ENCODE results near the gene PRMT3. TPM values are rescaled to one million over a fixed set of nuclear protein-coding genes. Genes with fewer than 3 reads are reported as not detected.

The PRMT3 gene
- total and polyA plus RNA-seq, 2 donors (not counting 1 experiment from before 2014, with no cell fraction given) = 6.0 to 18.3 TPM

DNA sequence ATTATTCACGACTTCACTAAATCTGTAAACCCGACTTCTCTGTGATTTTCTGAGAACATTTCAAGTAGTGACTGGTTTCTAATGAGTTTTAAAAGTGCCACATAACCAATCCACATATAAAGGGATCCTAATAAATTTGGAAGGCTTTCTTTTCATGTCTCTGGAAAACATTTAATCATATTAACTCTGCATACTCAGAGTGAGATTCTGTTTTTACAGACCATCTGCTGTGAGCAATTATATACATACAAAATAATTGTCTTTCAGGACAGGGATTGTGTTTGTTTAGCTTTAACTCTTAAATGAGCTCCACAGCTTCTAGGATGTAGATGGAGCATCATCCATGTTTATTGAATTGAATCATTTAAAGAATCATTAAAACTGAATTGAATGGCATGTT lies 65.1 kb downstream of the PRMT3 start:
- Histone ChIP-seq H3K9ac (ENCODE audit: low read length) (no peak overlapping the region), H3K27ac (ENCODE audit: low read length in 2 of 2) (no peak overlapping the region), H3K4me1 (ENCODE audit: control insufficient read depth in 2 of 2, insufficient read depth in 2 of 2, low read length in 2 of 2) (no peaks in the 10 kb centered on the region), H4K20me1 (ENCODE audit: control insufficient read depth, insufficient read depth, low read length, poor library complexity, severe bottlenecking) (no peaks in the 10 kb centered on the region), H3K9me3 (ENCODE audit: control extremely low read depth in 1 of 3, control insufficient read depth in 2 of 3, insufficient read depth in 1 of 3, low read length in 2 of 3) (no peaks in the 10 kb centered on the region), H3K4me2 (replicated peaks; ENCODE audit: low read depth, low read length, poor library complexity, severe bottlenecking) (no peak overlapping the region), H2AFZ (ENCODE audit: insufficient read depth, low read depth, low read length, poor library complexity, severe bottlenecking) (no peak overlapping the region), H3K4me3 (ENCODE audit: control extremely low read depth in 1 of 5, extremely low read depth in 1 of 5, insufficient read depth in 1 of 5, low read depth in 2 of 5, low read length in 4 of 5) (no peak overlapping the region), H3K27me3 (replicated peaks in 1 of 4; ENCODE audit: control extremely low read depth in 1 of 4, control insufficient read depth in 3 of 4, insufficient read depth in 4 of 4, low read length in 3 of 4) (no peaks in the 10 kb centered on the region), H3K79me2 (ENCODE audit: control insufficient read depth, insufficient read depth, low read length) (no peaks in the 10 kb centered on the region), H3K36me3 (replicated peaks in 1 of 2; ENCODE audit: control extremely low read depth in 1 of 2, control insufficient read depth in 1 of 2, extremely low read depth in 1 of 2, insufficient read depth in 2 of 2, low read length in 1 of 2) (peaks cover 6 to 7% of the 10 kb centered on the region in 2 experiments)
- H3K27ac Mint-ChIP-seq = no peak overlapping the region
- no peaks in the 10 kb centered on the region for H3K9me3 Mint-ChIP-seq (ENCODE audit: insufficient read depth)
- DNase-seq (no peak), ATAC-seq (ENCODE audit: low read depth) (no peak)
- no peak overlapping the region for H3K4me3 Mint-ChIP-seq
- WGBS (ENCODE audit: insufficient coverage) = no CpG with 5 or more reads among the region's 2 CpGs
- no peak for TF ChIP-seq EZH2 (IDR thresholded peaks at IDR 0.05; ENCODE audit: borderline replicate concordance, insufficient read depth, low read depth, low read length, poor library complexity, severe bottlenecking)
- TF ChIP-seq, protein P1, sequence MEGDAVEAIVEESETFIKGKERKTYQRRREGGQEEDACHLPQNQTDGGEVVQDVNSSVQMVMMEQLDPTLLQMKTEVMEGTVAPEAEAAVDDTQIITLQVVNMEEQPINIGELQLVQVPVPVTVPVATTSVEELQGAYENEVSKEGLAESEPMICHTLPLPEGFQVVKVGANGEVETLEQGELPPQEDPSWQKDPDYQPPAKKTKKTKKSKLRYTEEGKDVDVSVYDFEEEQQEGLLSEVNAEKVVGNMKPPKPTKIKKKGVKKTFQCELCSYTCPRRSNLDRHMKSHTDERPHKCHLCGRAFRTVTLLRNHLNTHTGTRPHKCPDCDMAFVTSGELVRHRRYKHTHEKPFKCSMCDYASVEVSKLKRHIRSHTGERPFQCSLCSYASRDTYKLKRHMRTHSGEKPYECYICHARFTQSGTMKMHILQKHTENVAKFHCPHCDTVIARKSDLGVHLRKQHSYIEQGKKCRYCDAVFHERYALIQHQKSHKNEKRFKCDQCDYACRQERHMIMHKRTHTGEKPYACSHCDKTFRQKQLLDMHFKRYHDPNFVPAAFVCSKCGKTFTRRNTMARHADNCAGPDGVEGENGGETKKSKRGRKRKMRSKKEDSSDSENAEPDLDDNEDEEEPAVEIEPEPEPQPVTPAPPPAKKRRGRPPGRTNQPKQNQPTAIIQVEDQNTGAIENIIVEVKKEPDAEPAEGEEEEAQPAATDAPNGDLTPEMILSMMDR (IDR thresholded peaks at IDR 0.05) = no peak
- ChIA-PET POLR2A (no interaction called here), CTCF (no interaction called here)
- intact Hi-C loops (cut with micrococcal nuclease) = no loop called here
- H3K4me1 Mint-ChIP-seq = peaks cover 9% of the 10 kb centered on the region
- no peaks in the 10 kb centered on the region for H3K27me3 Mint-ChIP-seq

DNA sequence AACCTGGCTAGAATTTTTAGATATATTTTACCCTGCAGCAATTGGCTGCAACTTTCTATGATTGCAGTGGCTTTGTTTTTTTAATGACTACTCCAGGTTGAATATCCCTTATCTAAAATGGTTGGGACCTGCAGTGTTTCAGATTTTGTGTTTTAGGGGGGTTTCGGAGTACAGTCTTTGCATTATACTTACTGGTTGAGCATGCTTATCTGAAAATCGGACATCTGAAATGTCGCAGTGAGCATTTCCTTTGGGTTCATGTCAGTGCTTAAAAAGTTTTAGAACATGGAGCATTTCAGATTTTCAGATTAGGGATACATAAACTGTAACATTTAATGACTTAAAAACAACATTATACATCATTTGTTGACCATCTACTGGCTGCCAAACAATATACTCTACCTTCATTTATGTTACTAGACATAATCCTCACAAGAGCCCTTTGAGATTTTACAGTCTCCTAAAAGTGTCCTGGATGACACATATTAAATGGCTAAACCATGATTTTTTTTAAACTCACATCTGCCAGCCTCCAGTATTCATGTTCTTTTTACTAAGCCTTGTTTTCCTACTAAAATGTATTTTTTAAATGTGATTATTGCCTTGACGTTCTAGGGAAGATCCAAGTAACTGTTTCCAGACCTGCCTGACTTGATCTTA lies 66.3 kb downstream of the PRMT3 start:
- H3K4me1 ChIP-seq (ENCODE audit: control insufficient read depth in 2 of 2, insufficient read depth in 2 of 2, low read length in 2 of 2) = no peaks in the 10 kb centered on the region
- H3K4me2 ChIP-seq (replicated peaks; ENCODE audit: low read depth, low read length, poor library complexity, severe bottlenecking) = no peak overlapping the region
- no peak overlapping the region for H3K9ac ChIP-seq (ENCODE audit: low read length)
- H3K27ac ChIP-seq (ENCODE audit: low read length in 2 of 2) = no peak overlapping the region
- no peaks in the 10 kb centered on the region for H3K9me3 ChIP-seq (ENCODE audit: control extremely low read depth in 1 of 3, control insufficient read depth in 2 of 3, insufficient read depth in 1 of 3, low read length in 2 of 3)
- no peak for DNase-seq
- CTCF ChIA-PET = no interaction called here
- H2AFZ ChIP-seq (ENCODE audit: insufficient read depth, low read depth, low read length, poor library complexity, severe bottlenecking) = no peak overlapping the region
- H3K36me3 ChIP-seq (replicated peaks in 1 of 2; ENCODE audit: control extremely low read depth in 1 of 2, control insufficient read depth in 1 of 2, extremely low read depth in 1 of 2, insufficient read depth in 2 of 2, low read length in 1 of 2) = peaks cover 5 to 6% of the 10 kb centered on the region in 2 experiments
- WGBS (ENCODE audit: insufficient coverage) = no CpG with 5 or more reads among the region's 4 CpGs
- no peaks in the 10 kb centered on the region for H4K20me1 ChIP-seq (ENCODE audit: control insufficient read depth, insufficient read depth, low read length, poor library complexity, severe bottlenecking)
- Mint-ChIP-seq H3K4me1 (peaks cover 9% of the 10 kb centered on the region), H3K27ac (no peak overlapping the region), H3K27me3 (no peaks in the 10 kb centered on the region), H3K4me3 (no peak overlapping the region), H3K9me3 (ENCODE audit: insufficient read depth) (no peaks in the 10 kb centered on the region)
- H3K79me2 ChIP-seq (ENCODE audit: control insufficient read depth, insufficient read depth, low read length) = no peaks in the 10 kb centered on the region
- POLR2A ChIA-PET = no interaction called here
- TF ChIP-seq EZH2 (IDR thresholded peaks at IDR 0.05; ENCODE audit: borderline replicate concordance, insufficient read depth, low read depth, low read length, poor library complexity, severe bottlenecking) = no peak
- TF ChIP-seq, protein P1 (IDR thresholded peaks at IDR 0.05) = no peak
- ATAC-seq (ENCODE audit: low read depth) = no peak
- H3K4me3 ChIP-seq (ENCODE audit: control extremely low read depth in 1 of 5, extremely low read depth in 1 of 5, insufficient read depth in 1 of 5, low read depth in 2 of 5, low read length in 4 of 5) = no peak overlapping the region
- H3K27me3 ChIP-seq (replicated peaks in 1 of 4; ENCODE audit: control extremely low read depth in 1 of 4, control insufficient read depth in 3 of 4, insufficient read depth in 4 of 4, low read length in 3 of 4) = no peaks in the 10 kb centered on the region
- intact Hi-C loops (cut with micrococcal nuclease) = no loop called here
